LHCN-M2 (cell line): ENCODE measurements around the gene ATAD3B. TPM values are rescaled to one million over a fixed set of nuclear protein-coding genes. Genes with fewer than 3 reads are reported as not detected.
"Not testable (repeated sequence)": the region's sequence is repeated elsewhere in the genome, so short reads cannot be mapped to it uniquely, and the experiment has no call there.

Source experiments
- DNase-seq: peaks from one replicate; pipeline ENCODE4 v3.0.0-alpha.2; 2012; ENCODE audit warnings: low read depth
- total RNA-seq: library from RNA; depleted of rRNA; stranded (reverse); fragments of >200 nt; gene quantifications from 2 replicates; pipeline ENCODE4 v1.2.3, GENCODE V29; 2014

ATAD3B gene
- total RNA-seq, 1 experiment from 2014 or later: 38.7 TPM

DNA sequence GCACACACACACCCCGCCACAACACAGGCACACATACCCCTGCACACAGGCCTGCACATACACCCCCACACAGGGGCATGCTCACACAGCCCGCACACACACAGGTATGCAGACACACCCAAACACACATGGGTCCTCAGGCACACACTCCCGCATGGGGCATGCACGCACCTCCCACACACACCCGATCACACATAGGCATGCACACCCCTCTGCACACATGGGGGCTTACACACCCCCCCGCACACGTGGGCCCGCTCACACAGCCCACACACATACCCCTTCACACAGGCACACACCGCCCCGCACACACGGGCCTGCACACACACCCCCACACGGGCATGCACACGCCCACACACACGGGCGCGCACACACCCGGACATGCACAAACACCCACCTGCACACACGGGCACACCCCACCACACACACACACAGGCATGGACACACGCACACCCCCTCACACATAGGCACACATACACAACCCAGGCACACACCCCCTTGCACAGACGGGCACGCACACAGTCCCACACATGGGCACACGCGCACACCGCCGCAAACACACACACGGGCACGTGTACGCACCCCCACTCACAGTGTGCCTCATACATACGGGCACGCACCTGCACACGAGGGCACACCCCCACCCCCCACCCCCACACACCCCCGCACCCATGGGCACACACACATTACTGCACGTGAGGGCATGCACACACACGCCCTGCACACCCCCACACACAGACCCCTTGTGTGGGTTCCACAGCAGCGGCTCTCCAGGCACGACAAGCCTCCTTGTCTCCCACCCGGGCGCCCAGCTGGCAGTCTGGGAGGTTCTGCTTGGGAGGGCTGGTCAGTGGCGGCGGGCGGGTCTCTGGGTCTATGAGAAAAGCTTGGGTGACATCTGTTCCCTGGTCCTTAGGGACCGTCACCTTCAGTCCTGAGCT lies 8.3 kb downstream of the ATAD3B start:
- DNase-seq: no peak

DNA sequence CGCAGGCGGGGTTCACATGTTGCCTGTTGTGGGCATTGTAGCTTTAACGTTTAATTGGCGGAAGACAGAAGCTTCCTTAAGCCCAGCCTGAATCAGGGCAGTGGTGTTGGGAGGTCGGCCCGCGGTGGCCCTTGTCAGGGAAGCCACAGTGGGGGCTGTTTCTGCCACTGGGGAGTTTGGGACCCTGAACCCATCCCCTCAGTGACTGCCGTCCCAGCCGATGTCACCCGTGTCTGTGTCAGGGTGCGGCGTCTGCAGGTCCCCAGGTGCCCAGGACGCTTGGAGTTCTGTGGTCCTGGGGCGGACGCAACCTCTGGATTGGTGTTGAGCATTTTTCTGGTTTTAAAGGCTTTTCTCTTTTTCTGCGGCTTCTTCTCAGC lies 8.9 kb downstream of the ATAD3B start:
- DNase-seq: not testable (repeated sequence)

DNA sequence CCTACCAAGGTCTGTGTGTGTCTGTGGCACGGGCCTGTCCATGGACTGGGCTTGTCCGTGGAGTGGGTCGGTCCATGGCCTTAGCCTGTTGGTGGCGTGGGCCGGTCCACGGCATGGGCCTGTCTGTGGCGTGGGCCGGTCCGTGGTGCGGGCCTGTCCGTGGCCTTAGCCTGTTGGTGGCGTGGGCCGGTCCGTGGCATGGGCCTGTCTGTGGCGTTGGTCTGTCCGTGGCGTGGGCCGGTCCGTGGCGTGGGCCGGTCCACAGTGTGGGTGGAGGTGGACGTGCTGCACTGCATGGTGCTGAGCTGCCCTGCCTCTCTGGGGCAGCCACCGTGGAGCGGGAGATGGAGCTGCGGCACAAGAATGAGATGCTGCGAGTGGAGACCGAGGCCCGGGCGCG lies 10.2 kb downstream of the ATAD3B start:
- DNase-seq: not testable (repeated sequence)

DNA sequence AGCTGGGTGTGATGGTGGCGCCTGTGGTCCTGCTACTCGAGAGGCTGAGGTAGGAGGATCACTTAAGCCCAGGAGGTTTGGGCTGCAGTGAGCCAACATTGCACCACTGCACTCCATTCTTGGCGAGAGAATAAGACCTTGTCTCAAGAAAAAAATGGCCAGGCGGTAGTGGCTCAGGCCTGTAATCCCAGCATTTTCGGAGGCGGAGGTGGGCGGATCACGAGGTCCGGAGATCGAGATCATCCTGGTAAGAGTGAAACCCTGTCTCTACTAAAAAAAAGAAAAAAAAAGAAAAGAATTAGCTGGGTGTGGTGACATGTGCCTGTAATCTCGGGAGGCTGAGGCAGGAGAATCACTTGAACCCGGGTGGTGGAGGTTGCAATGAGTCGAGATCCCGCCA lies 11.3 kb downstream of the ATAD3B start:
- DNase-seq: no peak

DNA sequence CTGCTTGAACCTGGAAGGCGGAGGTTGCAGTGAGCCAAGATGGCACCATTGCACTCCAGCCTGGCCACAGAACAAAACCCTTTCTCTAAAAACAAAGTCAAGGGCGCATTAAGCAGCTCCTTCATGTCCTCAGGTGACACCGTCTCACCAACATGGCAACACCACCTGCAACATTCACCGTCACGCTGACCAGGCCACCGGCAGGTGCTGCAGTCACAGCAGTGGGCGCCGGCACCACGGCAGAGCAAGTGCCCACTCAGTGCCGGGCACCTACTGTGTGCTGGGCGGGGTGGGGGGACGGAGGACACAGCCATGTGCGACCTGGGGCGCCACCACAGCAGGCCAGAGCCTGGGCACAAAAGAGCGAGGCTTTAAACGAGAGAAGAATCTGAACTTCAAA lies 12.1 kb downstream of the ATAD3B start:
- no peak for DNase-seq

DNA sequence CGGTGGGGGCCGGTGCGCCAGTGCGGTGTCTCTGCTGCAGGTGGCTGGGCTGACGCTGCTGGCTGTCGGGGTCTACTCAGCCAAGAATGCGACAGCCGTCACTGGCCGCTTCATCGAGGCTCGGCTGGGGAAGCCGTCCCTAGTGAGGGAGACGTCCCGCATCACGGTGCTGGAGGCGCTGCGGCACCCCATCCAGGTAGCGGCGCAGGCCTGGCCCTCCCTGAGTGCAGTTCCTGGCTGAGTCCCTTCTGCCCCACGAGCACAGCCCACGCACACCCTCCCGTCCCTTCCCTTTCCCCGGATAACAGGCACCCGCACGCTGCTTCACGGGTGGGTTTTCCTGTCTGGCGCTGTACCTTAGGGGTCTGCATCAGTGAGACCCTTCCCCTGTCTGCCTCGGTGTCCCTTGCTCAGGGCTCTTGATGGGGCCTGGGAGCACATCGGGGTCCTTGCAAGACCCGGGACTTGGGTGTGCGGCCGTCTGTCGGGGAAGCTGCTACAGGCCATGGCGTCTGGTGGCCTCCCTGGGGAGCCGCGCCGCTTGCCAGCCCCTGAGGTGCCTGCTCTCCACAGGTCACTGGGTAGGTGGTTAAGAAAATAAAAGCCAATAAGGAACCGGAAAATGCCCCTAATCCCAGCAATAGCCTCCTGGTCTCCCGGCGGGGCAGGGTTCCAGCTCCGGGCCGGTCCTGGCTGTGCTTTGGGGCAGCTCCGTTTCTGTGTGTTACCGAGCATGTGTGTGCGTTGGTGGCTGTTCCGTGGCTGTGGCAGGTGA lies 13.6 kb downstream of the ATAD3B start:
- DNase-seq: not testable (repeated sequence)

DNA sequence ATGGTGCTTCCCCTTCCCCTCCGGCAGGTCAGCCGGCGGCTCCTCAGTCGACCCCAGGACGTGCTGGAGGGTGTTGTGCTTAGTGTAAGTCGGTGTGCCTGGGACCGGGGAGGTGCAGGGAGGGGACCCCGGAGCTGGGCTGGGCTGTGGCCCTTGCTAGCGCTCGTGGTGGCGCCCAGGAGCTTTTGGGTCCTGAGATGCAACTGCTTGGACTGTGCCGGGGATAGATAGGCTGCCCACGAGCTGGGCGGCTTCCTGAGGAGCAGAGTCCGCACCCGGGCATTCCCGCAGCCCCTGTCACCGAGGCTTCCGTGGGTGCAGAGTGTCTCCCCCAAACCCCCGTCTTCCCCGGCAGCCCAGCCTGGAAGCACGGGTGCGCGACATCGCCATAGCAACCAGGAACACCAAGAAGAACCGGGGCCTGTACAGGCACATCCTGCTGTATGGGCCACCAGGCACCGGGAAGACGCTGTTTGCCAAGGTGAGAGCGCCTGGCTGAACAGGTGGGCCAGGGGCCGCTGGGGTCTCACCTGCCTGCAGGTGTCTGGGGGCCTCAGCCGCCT lies 14.3 kb downstream of the ATAD3B start:
- not testable (repeated sequence) for DNase-seq

DNA sequence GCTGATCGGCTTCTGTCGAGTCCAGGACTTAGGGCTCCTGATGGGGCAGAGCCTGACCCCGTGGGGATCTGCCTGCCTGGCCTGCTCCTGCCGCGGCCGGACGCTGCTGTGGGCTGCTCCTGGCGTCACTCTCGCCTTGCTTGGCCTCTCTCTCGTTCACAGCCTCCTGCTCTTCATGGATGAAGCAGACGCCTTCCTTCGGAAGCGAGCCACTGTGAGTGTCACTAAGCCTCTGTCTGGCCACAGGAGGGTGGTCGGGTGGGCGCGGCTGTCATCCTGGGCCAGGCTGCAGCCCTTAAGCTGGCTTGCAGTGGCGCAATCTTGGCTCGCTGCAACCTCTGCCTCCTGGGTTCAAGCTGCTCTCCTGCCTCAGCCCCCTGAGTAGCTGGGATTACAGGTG lies 16.1 kb downstream of the ATAD3B start:
- DNase-seq: no peak

DNA sequence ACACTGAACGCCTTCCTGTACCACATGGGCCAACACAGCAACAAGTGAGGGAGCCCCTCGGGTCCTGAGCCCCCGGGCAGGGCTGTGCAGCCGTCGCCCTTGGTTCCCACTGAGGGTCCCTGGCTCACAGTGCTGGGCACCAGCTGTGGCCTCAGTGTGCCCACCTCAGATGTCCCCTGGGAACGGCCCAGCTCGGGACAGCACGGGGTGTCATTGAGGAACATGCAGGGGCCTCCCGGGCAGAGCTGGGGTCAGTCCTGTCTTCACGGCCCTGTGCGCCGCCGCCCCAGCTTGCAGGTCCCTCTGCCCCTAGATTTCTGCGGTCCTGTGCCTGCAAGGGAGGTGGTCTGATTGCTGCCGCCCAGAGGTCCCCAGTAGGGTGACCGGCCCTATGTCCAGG lies 17.7 kb downstream of the ATAD3B start:
- DNase-seq: no peak

DNA sequence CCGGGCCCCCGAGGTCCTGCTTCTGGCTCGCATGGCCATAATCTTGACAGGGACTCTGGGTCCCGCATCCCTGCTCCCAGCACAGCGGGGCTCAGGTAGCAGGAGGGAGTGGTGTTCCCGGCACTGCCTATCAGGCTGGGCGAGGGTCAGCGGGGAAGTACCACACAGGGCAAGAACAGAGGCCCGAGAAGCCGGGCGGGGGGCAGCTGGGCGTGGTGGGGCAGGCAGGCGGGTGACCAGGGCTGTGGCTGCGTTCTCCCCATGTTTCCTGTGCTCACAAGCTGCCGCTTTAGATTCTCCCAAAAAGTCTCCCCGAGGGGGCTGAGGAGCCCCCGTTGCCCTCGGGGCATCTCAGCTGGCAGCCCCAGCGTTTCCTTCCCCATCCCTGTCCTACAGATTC lies 18.3 kb downstream of the ATAD3B start:
- no peak for DNase-seq

DNA sequence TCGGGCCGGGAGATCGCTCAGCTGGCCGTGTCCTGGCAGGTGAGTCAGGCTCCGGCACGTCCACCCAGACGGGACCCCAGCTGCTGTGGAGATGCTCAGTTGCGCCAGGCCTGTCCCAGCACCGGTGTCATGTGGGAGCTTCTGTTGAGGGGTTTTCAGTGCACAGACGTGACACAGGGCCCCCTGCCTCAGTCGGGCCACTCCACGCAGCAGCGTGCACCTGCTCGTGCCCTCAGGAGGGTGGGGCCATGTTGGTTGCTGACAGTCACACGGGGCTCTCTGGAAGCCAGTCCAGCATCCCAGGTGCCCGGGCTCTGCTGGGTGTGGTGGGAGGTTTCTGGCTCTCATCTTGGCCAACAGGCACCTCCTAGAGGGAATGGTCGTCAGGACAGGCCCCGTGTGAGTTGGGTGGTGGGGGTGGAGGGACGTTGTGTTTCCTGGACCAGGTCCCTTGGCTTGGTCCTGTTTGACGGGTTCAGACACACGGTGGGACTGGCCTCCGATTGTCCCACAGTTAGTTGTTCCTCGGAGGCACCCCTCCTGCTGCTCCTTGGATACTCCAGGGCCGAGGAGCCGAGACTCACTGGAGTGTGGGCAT lies 19.2 kb downstream of the ATAD3B start:
- DNase-seq: no peak

DNA sequence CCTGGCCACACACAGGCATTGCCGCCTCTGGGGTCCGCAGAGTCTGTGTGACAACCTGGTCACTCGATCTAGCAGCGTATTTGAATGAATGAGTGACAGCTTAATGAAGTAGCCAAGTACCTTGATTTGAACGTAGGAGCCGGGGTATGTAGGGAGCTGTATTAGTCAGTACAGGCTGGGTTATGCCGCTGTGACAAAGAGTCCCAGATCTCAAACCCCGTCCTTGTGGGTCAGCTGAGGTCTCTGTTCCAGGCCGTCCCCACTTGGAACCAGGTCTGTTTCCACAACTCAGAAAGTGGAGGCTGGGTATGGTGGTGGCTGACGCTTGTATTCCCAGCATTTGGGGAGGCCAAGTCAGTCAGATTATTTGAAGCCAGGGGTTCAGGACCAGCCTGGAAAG lies 20.0 kb downstream of the ATAD3B start:
- no peak for DNase-seq

DNA sequence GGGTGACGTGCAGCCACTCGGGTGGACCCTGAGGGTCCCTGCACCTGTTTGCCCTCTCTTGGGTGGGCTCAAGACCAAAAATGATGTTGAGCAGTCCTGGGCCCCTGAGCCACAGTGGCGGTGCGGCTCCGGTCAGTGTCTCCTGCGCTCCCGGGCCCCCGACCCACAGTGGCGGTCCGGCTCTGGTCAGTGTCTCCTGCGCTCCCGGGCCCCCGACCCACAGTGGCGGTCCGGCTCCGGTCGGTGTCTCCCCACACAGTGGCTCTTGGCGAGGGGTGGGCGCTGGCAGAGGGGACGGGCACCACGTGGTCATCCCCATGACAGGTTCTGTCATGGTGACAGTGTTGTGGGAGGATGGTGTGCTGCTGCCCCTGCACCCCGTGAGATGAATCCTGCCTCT lies 22.7 kb downstream of the ATAD3B start:
- not testable (repeated sequence) for DNase-seq

DNA sequence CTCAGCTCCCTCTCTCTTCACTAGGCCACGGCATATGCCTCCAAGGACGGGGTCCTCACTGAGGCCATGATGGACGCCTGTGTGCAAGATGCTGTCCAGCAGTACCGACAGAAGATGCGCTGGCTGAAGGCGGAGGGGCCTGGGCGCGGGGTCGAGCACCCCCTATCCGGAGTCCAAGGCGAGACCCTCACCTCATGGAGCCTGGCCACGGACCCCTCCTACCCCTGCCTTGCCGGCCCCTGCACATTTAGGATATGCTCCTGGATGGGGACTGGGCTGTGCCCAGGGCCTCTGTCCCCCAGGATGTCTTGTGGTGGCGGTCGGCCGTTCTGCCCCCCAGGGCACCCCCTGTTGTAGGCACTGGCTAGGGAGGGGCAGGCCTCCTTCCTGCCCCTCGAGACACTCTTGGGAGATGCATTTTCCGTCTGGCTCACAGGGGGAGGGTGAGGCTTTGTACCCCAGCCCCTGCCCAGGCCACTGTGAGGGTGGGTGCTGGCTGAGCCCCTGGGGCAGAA lies 24.0 kb downstream of the ATAD3B start:
- not testable (repeated sequence) for DNase-seq

DNA sequence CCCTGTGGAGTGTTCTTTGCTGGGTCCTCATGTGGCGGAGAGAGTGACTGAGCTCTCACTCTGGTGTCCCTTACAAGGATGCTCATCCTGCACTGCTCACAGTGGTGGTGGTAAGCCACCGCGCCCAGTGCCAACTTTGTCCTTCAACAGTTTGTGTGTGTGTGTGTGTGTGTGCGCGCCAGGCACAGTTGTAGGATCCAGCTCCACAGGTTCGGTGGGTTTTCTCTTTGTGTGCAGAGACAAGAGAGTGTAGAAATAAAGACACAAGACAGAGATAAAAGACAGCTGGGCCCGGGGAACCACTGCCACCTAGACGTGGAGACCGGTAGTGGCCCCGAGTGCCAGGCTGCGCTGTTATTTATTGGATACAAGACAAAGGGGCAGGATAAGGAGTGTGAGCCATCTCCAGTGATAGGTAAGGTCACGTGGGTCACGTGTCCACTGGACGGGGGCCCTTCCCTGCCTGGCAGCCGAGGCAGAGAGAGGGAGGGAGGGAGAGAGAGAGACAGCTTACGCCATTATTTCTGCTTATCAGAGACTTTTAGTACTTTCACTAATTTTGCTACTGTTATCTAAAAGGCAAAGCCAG lies 33.3 kb downstream of the ATAD3B start:
- peak; percentile 73 for DNase-seq

DNA sequence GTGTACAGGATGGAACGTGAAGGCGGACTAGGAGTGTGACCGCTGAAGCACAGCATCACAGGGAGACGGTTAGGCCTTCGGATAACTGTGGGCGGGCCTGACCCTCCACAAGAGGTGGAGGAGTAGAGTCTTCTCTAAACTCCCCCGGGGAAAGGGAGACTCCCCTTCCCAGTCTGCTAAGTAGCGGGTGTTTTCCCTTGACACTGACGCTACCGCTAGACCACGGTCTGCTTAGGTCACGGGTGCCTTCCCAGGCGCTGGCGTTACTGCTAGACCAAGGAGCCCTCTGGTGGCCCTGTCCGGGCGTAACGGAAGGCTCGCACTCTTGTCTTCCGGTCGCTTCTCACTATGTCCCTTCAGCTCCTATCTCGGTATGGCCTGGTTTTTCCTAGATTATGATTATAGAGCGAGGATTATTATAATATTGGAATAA lies 33.8 kb downstream of the ATAD3B start:
- peak; percentile 26 for DNase-seq

DNA sequence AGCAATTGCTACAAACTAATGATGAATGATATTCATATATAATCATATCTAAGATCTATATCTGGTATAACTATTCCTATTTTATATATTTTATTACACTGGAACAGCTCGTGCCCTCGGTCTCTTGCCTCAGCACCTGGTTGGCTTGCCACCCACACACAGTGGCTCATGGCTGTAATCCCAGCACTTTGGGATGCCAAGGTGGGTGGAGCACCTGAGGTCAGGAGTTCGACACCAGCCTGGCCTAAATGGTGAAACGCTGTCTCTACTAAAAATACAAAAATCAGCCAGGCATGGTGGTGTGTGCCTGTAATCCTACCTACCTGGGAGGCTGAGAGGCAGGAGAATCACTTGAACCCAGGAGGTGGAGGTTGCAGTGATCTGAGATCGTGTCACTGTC lies 34.2 kb downstream of the ATAD3B start:
- not testable (repeated sequence) for DNase-seq

DNA sequence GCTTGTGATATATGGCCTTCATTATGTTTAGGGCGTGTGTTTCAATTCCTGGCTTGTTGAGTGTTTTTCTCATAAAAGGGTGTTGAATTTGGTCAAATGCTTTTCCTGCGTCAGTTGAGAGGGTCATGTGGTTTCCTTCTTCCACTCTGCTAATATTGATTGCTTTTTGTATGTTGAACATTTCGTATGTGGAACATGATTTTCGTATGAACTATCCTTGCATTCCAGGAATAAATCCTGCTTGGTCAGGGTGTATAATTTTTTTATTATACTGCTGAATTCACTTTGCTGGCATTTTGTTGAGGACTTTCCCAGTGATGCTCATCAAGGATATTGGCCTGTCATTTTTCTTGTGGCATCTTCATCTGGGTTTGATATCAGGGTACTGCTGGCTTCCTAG lies 35.7 kb downstream of the ATAD3B start:
- no peak for DNase-seq

DNA sequence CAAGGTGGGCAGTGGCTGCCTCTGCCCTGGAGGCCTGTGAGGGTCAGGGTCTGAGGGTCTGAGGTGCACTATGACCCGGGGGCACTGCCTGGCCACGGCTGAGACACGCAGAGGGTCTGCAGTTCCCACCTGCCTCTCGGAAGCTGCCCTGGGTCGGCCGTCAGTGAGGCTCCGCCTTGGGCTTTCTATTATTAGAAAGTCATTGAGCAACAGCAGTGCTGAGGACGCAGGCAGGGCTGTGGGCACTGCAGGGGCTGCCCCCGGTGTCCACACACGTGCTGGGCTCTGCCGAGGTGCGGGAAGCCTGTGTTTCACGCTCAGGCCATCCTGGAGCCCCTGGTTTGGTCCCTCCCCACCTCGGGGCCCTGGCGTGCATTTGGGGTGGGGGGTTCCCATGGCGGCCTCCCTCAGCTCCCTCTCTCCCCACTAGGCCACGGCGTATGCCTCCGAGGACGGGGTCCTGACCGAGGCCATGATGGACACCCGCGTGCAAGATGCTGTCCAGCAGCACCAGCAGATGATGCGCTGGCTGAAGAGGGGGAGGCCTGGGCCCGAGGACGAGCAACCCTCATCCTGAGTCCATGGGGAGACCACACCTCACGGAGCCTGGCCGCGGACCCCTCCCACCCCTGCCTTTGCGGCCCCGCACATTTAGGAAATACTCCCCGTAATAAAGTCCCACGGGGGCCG lies 37.4 kb downstream of the ATAD3B start:
- not testable (repeated sequence) for DNase-seq

DNA sequence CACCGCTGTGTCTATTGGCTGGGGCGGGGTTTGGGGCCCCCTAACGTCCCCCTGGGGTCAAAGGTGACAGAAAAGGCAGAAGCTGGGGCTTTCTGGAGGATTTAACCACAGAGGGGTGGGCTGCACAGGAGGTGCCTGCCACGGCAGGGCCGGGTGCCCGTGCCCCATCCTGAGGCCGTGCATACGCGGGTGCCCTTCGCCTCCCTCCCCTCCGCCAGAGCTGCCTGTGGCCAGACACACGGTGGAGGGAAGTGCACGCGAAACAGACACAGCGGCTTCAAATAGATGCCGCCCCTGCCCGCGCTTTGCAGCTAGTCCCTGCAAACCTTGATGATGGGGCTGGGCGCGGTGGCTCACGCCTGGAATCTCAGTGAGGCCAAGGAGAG lies 37.9 kb downstream of the ATAD3B start:
- not testable (repeated sequence) for DNase-seq
